Activated CD8-positive, alpha-beta memory T cell treated with anti-CD3 and anti-CD28 coated beads for 1 hour (primary cell): ENCODE results near the gene CHRNA4.
"Not testable (repeated sequence)": the region's sequence is repeated elsewhere in the genome, so short reads cannot be mapped to it uniquely, and the experiment has no call there.

ENCODE experiments used
- DNase-seq, 2 donors: peaks; one replicate each; pipeline ENCODE4 v3.0.0-alpha.2; 2020; ENCODE audit warnings: low read depth in 1 of 2; ENCODE audit errors: extremely low read depth in 1 of 2

Gene CHRNA4

GRCh38 chr20:63336232-63336752 is 24.9 kb downstream of the CHRNA4 start:
- DNase-seq: no peak

DNA sequence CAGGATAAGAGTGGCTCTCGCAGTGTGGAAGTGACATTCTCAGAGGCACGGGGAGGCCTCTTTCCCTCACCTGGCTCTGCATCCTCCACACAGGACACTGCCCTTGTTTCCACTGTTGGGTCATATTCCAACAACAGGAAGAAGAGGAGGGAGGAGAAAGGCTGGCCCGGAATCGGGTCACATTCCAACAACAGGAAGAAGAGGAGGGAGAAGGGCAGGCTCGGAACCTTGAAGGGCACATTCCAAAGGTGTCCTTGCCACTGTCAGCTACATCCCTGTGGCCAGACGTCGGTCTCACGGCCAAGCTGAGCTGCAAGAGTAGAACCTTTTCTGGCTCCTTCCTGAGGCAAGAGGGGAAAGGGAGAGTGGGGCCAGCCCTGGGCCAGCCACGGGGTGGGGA is 25.4 kb downstream of the CHRNA4 start:
- no peak for DNase-seq

DNA sequence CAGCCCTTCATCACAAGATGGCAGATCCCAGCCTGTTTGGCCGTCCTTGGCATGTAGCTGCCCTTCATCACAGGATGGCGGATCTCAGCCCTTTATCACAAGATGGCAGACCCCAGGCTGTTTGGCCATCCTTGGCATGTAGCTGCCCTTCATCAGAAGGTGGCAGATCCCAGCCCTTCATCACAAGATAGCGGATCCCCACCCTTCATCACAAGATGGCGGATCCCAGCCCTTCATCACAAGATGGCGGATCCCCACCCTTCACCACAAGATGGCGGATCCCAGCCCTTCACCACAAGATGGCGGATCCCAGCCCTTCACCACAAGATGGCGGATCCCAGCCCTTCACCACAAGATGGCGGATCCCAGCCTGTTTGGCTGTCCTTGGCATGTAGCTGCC is 26.1 kb downstream of the CHRNA4 start:
- not testable (repeated sequence) for DNase-seq

- DNase-seq: no peak
Measured at GRCh38 chr20:63334356-63334755, 26.8 kb downstream of the CHRNA4 start.

DNA sequence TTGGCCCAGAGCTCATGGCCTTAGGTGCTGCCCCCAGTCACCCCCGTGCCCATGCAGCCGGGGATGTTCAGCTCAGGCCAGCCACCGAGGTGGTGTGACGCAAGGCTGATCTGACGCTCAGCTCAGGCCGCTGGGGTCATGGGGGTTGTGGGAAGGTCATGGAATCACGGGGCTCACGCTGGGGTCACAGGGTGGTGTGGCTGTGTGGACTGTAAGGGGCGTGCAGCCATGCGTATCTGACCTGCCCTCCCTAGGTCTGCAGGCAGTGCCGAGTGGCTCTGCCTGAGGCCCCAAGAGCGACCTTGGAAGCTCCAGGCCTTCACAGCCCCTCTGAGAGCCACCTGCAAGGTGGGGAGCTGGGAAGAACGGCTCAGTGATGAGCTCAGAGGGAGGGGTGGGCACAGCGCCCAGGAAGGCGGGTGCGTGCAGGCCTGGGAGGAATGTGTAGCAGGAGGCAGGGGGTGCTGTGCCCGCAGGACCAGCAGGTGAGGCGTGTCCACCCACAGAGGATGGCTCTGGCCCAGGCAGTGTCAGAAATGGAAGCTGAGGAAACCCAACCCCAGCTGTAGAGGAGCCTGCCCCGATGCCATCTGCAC is 27.8 kb downstream of the CHRNA4 start:
- DNase-seq: no peak

DNA sequence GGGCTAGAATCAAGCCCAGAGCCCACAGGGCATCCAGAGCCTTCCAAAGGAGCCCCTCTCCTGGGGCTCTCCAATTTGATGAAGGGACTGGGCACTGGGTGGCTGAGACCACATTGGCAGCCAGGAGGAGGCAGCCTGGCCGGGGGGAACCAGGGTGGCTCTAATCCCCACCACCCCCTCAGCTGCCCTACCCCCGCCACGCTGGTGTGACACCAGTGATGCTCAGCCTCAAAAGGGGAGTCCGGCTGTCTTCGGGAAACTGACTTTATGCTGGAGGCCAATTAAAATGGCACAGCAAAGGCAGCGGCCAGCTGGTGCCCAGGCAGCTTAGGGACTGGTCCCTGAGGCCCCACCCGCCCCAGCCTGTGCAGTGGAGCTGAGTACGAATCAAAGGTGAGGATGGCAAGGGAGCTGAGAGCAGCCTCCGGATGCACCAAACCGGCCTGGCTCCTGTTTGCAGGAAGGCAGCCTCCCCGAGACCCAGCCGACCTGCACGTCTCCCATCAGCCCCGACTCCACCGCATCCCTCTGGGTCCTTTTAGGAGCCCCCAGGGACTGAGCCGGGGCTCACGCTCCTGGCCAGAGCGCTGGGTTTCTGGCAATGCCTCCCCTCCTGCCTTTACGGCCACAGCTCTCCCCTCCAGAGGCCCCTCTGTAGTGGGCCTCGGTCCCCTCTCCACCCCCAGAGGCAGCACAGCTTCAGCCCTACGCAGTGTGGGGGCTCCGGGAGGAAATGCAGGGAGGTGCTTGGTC is 28.5 kb downstream of the CHRNA4 start:
- DNase-seq: no peak

GRCh38 chr20:63331741-63332400 is 29.3 kb downstream of the CHRNA4 start:
- no peak for DNase-seq

DNA sequence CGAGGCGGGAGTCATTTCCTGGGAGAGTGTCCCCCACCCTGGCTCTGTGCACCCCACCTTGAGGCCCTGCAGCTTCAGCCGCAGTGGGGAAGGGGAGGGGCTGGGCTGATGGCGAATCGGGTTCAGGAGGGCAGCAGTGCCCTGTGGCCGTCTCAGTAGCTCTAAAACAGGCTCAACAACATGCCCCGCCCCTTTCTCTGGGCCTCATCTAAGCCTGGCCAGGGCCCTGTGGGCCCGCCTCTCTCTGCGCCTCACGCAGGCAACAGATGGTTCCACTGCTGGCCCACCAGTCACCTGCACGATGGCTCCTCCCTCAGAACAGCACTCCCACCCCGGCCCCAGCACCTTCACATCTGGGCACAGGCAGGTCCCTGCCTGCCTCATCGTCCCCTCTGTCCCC is 30.2 kb downstream of the CHRNA4 start:
- DNase-seq: no peak

GRCh38 chr20:63330084-63330760 is 30.9 kb downstream of the CHRNA4 start:
- DNase-seq: no peak

DNA sequence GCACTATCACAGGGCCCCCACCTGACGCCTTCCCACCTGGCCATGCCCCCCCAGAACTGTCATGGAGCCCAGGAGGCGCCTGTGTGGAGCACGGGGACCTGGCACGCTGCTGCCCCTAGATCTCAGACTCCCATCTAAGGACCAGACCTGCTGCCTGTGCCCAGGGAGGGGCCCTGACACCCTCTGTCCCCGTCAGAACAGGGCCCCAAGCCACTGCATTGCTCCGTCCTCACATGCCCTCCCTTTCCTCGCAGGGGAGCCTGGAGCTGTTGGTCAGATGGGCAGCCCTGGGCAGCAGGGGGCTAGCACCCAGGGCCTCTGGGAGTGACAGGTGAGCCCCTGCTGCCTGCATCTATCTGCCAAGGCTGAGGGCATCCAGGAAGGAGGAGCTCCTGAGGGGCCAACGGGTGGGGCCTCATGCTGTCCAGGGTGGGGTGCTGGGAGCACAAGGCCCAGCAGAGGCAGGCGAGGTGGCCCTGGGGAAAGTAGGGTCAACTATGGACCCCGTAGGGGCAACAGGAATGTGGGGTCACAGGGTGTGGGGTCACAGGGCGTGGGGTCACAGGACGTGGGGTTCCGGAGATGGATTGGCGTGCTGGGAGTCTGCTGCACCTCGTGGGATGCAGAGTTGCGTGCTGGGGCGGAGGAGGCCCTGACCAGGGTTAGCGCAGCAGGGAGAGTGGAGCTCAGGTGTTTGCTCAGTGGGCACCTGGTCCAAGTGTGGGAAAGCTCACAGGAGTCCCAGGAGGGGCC is 31.6 kb downstream of the CHRNA4 start:
- DNase-seq: no peak

GRCh38 chr20:63328718-63329275 is 32.4 kb downstream of the CHRNA4 start:
- DNase-seq: no peak

- no peak for DNase-seq
Measured at GRCh38 chr20:63328026-63328700, 33.0 kb downstream of the CHRNA4 start.

DNA sequence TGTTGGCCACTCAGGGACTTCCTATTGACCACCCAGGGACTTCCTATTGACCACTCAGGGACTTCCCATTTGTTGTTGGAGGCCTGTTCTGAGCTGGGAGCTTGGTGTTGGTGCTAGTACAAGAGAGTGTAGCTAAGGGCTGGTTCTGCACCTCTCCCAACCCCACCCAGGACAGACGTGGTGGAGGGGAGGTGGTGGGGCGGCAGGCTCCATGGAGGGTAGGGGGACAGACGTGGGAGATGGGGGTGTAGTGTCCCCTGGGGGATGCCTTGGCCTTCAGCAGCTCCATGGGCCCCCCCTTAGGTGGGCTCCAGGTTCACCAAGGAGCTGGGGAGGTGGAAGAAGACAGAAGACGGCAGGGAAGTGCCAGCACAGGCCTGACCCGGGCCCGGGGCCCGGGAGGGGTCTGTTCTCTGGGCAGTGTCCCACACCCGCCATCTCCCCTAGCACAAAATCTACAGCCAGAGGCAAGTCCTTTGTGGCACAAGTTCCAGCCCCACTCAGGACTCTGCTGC is 33.9 kb downstream of the CHRNA4 start:
- no peak for DNase-seq

GRCh38 chr20:63326314-63327230 is 34.6 kb downstream of the CHRNA4 start:
- no peak for DNase-seq

DNA sequence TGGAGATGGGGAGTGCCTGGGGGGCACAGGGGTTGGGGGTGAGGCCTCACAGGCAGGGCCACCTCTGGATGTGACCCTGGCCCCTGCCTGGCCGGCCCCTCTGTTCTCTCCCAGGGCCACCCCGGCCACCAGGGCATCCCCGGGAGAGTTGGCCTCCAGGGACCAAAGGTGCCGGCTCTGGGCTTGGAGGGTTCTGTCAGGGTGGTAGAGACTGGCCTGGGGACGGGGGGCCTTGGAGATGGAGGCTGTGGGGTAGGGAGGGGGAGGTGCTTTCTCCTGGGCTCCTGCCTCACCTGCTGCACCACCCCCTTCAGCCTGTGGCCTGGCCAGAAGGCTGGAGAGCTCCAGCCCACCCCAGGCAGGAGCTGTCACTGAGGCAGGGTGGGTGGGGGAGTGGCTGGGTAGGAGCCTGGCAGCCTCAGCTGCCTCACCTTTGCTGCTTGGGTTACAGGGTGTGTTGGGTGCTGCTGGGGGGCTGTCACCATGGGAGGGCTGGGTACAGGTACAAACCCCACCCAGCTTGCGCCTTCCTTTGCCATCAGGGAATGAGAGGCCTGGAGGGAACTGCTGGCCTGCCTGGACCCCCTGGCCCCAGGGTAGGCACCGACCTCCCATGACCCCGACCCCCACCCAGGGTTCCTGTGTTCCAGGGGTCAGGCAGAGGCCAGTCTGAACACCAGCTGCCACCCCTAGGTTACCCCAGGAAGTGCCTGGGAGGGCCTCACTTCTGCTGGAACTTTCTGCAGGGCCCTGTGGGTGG is 35.4 kb downstream of the CHRNA4 start:
- DNase-seq: no peak

DNA sequence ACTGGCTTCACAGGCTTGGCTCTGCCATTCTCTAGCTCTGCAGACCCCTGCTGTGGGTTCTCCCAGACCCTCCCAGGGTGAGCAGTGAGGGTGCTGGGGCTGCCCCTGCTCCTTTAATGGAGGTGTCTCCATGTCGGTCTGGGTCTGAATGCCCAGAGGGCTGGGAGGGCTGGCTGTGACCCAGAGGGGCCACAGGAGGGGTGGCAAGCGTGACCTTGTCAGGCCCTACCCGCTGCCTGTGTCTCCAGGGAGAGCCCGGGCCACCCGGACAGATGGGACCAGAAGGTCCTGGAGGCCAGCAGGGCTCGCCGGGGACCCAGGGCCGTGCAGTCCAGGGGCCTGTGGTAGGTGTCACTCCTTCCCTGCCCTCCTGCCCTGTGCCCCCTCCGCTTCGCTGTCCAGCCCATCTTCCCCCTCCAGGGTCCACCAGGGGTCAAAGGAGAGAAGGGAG is 36.1 kb downstream of the CHRNA4 start:
- DNase-seq: no peak

GRCh38 chr20:63323357-63323981 is 37.7 kb downstream of the CHRNA4 start:
- DNase-seq: no peak
